Neural crest cell (in vitro differentiated cells): ENCODE results near the gene MTHFD2L. TPM values are rescaled to one million over a fixed set of nuclear protein-coding genes. Genes with fewer than 3 reads are reported as not detected.

Experiments
- DNase-seq: peaks from one replicate; pipeline ENCODE4 v3.0.0; 2021; ENCODE audit warnings: low read depth, mixed read lengths, low spot score
- H3K27ac Mint-ChIP-seq: one replicate; pipeline ENCODE4 v1.8.0; 2021; ENCODE audit warnings: mild to moderate bottlenecking, mixed read lengths; ENCODE audit not compliant: unreplicated experiment
- H3K27me3 Mint-ChIP-seq: 2 replicates; pipeline ENCODE4 v1.8.0; 2021; ENCODE audit warnings: low read depth, mild to moderate bottlenecking, mixed read lengths
- H3K36me3 Mint-ChIP-seq: 2 replicates; pipeline ENCODE4 v1.8.0; 2021; ENCODE audit warnings: low read depth, mild to moderate bottlenecking, mixed read lengths
- H3K4me1 Mint-ChIP-seq: 2 replicates; pipeline ENCODE4 v1.8.0; 2021; ENCODE audit warnings: mixed read lengths
- H3K4me3 Mint-ChIP-seq: one replicate; pipeline ENCODE4 v1.8.0; 2021; ENCODE audit warnings: mild to moderate bottlenecking, mixed read lengths
- H3K9me3 Mint-ChIP-seq: 2 replicates; pipeline ENCODE4 v1.8.0; 2021; ENCODE audit warnings: mixed read lengths
- CTCF ChIP-seq: fragments of 200-600 bp; sonication (generic); conservative IDR thresholded peaks from 2 replicates; pipeline ENCODE4 v1.5.0; 2021; ENCODE audit warnings: antibody characterized with exemption, mild to moderate bottlenecking
- long read RNA-seq: library from polyadenylated mRNA; unstranded; transcript quantifications from one replicate; pipeline ENCODE4 v2.0.0, GENCODE V29; 2020
- total RNA-seq: library from RNA; stranded (reverse); gene quantifications from 2 replicates; pipeline ENCODE4 v1.2.1, GENCODE V29; 2021

MTHFD2L gene
- total RNA-seq = 19.3 and 19.9 TPM in 2 replicates
- long read RNA-seq, transcript MTHFD2L-208 (2 exons, 2,363 nt) = major isoform, 20 of 36 reads
- long read RNA-seq, transcript MTHFD2L-203 (8 exons, 2,354 nt) = minor isoform, 6 of 36 reads
- long read RNA-seq, partial matches to known transcripts = 2 of 36 reads
- long read RNA-seq, other reads (novel, unspliced or antisense) = 8 of 36 reads

GRCh38 chr4:74157561-74158465 lies at the start of gene MTHFD2L:
Gene MTHFD2L (plus strand): TSS chr4:74158118. CDS start chr4:74158139, 21 bp downstream.
- no peaks in the 10 kb centered on the region for H3K27me3 Mint-ChIP-seq

GRCh38 chr4:74108457-74109115 lies 49.3 kb upstream of the MTHFD2L start:
- TF ChIP-seq CTCF = no peak
- DNase-seq = no peak
- H3K27me3 Mint-ChIP-seq = no peaks in the 10 kb centered on the region
- peaks cover 13% of the 10 kb centered on the region for H3K4me1 Mint-ChIP-seq
- H3K4me3 Mint-ChIP-seq = no peak overlapping the region
- H3K36me3 Mint-ChIP-seq = no peaks in the 10 kb centered on the region
- no peaks in the 10 kb centered on the region for H3K9me3 Mint-ChIP-seq
- no peak overlapping the region for H3K27ac Mint-ChIP-seq

More at GRCh38 chr4:74157561-74158465, at the start of gene MTHFD2L:
- peak within 1 kb of the TSS; percentile 86 for H3K4me3 Mint-ChIP-seq
- peaks cover 6% of the 10 kb centered on the region for H3K36me3 Mint-ChIP-seq
- peak within 1 kb of the TSS; percentile 98 for H3K27ac Mint-ChIP-seq
- peak; percentile 81 for DNase-seq
- no peaks in the 10 kb centered on the region for H3K9me3 Mint-ChIP-seq
- H3K4me1 Mint-ChIP-seq = peaks cover 24% of the 10 kb centered on the region
- no peak for TF ChIP-seq CTCF

- no peaks in the 10 kb centered on the region for H3K27me3 Mint-ChIP-seq
- peaks cover 13% of the 10 kb centered on the region for H3K4me1 Mint-ChIP-seq
- TF ChIP-seq CTCF = no peak
These were observed 48.6 kb upstream of the MTHFD2L start for GRCh38 chr4:74109116-74109869.

GRCh38 chr4:74109870-74110605 lies 47.9 kb upstream of the MTHFD2L start:
- peaks cover 13% of the 10 kb centered on the region for H3K4me1 Mint-ChIP-seq
- no peak overlapping the region for H3K27ac Mint-ChIP-seq

More at GRCh38 chr4:74109116-74109869, 48.6 kb upstream of the MTHFD2L start:
- DNase-seq = no peak
- no peaks in the 10 kb centered on the region for H3K9me3 Mint-ChIP-seq
- no peaks in the 10 kb centered on the region for H3K36me3 Mint-ChIP-seq
- no peak overlapping the region for H3K27ac Mint-ChIP-seq
- H3K4me3 Mint-ChIP-seq = no peak overlapping the region

More at GRCh38 chr4:74109870-74110605, 47.9 kb upstream of the MTHFD2L start:
- Mint-ChIP-seq H3K4me3 (no peak overlapping the region), H3K9me3 (no peaks in the 10 kb centered on the region), H3K27me3 (no peaks in the 10 kb centered on the region), H3K36me3 (no peaks in the 10 kb centered on the region)
- no peak for DNase-seq
- no peak for TF ChIP-seq CTCF
